HG02840 (cell line): Measurements from ENCODE around the gene PLCXD3.
"Not testable (repeated sequence)": the region's sequence is repeated elsewhere in the genome, so short reads cannot be mapped to it uniquely, and the experiment has no call there.

ENCODE experiments used
- ATAC-seq: cut with Tn5 transposase; IDR thresholded peaks from one replicate; pipeline ENCODE4 v1.9.1; 2021; ENCODE audit warnings: mild to moderate bottlenecking, moderate library complexity, moderate number of reproducible peaks; ENCODE audit not compliant: unreplicated experiment, low FRiP score

Gene PLCXD3

GRCh38 chr5:41503310-41503709, 7.1 kb downstream of the PLCXD3 start:
- no peak for ATAC-seq

GRCh38 chr5:41493490-41494126, 16.8 kb downstream of the PLCXD3 start:
- ATAC-seq = not testable (repeated sequence)

- no peak for ATAC-seq
Measured at GRCh38 chr5:41485533-41485932, 24.9 kb downstream of the PLCXD3 start.

GRCh38 chr5:41482715-41483114, 27.7 kb downstream of the PLCXD3 start:
- no peak for ATAC-seq

- no peak for ATAC-seq
Measured at GRCh38 chr5:41482173-41482572, 28.2 kb downstream of the PLCXD3 start.

- ATAC-seq = not testable (repeated sequence)
Measured at GRCh38 chr5:41471571-41472208, 38.7 kb downstream of the PLCXD3 start.

- no peak for ATAC-seq
Measured at GRCh38 chr5:41465493-41466171, 44.8 kb downstream of the PLCXD3 start.

- no peak for ATAC-seq
Measured at GRCh38 chr5:41459557-41459956, 50.8 kb downstream of the PLCXD3 start.

- ATAC-seq = no peak
Measured at GRCh38 chr5:41457094-41457493, 53.3 kb downstream of the PLCXD3 start.

- no peak for ATAC-seq
Measured at GRCh38 chr5:41452506-41452905, 57.9 kb downstream of the PLCXD3 start.

GRCh38 chr5:41447650-41448510, 62.5 kb downstream of the PLCXD3 start:
- ATAC-seq = no peak

- ATAC-seq = no peak
Measured at GRCh38 chr5:41445937-41446563, 64.4 kb downstream of the PLCXD3 start.

- no peak for ATAC-seq
Measured at GRCh38 chr5:41435276-41435675, 75.1 kb downstream of the PLCXD3 start.

- no peak for ATAC-seq
Measured at GRCh38 chr5:41433552-41434181, 76.7 kb downstream of the PLCXD3 start.

- no peak for ATAC-seq
Measured at GRCh38 chr5:41432481-41433253, 77.7 kb downstream of the PLCXD3 start.

GRCh38 chr5:41427505-41427904, 82.9 kb downstream of the PLCXD3 start:
- no peak for ATAC-seq

GRCh38 chr5:41425736-41426135, 84.7 kb downstream of the PLCXD3 start:
- ATAC-seq = no peak

- ATAC-seq = no peak
Measured at GRCh38 chr5:41420492-41421067, 89.8 kb downstream of the PLCXD3 start.
